Measurements from ENCODE around the gene NADSYN1.
"Not testable (repeated sequence)": the region's sequence is repeated elsewhere in the genome, so short reads cannot be mapped to it uniquely, and the experiment has no call there.

NADSYN1 gene

GRCh38 chr11:71518506-71519471 is 65.8 kb downstream of the NADSYN1 start:
- no peak for TF ChIP-seq CTCF (IDR thresholded peaks at IDR 0.05; ENCODE audit: insufficient read depth, low read length, poor library complexity, severe bottlenecking)
- H3K4me3 ChIP-seq (replicated peaks; ENCODE audit: low read depth, low read length): no peak overlapping the region
- no peaks in the 10 kb centered on the region for H3K36me3 ChIP-seq (ENCODE audit: control insufficient read depth, insufficient read depth, low read length)
- H3K27me3 ChIP-seq (replicated peaks; ENCODE audit: control insufficient read depth, insufficient read depth, low read length): no peaks in the 10 kb centered on the region
- no peak for DNase-seq (ENCODE audit: extremely low read depth, insufficient read length)

GRCh38 chr11:71519546-71519945 is 66.5 kb downstream of the NADSYN1 start:
- no peak overlapping the region for H3K4me3 ChIP-seq (replicated peaks; ENCODE audit: low read depth, low read length)
- no peak for TF ChIP-seq CTCF (IDR thresholded peaks at IDR 0.05; ENCODE audit: insufficient read depth, low read length, poor library complexity, severe bottlenecking)
- no peaks in the 10 kb centered on the region for H3K27me3 ChIP-seq (replicated peaks; ENCODE audit: control insufficient read depth, insufficient read depth, low read length)
- no peak for DNase-seq (ENCODE audit: extremely low read depth, insufficient read length)
- no peaks in the 10 kb centered on the region for H3K36me3 ChIP-seq (ENCODE audit: control insufficient read depth, insufficient read depth, low read length)

- TF ChIP-seq CTCF (IDR thresholded peaks at IDR 0.05; ENCODE audit: insufficient read depth, low read length, poor library complexity, severe bottlenecking): no peak
- Histone ChIP-seq H3K36me3 (ENCODE audit: control insufficient read depth, insufficient read depth, low read length) (no peaks in the 10 kb centered on the region), H3K27me3 (replicated peaks; ENCODE audit: control insufficient read depth, insufficient read depth, low read length) (no peaks in the 10 kb centered on the region), H3K4me3 (replicated peaks; ENCODE audit: low read depth, low read length) (no peak overlapping the region)
- DNase-seq (ENCODE audit: extremely low read depth, insufficient read length): no peak
Measured at GRCh38 chr11:71525188-71525937, 72.4 kb downstream of the NADSYN1 start.

GRCh38 chr11:71525938-71526495 is 73.0 kb downstream of the NADSYN1 start:
- TF ChIP-seq CTCF (IDR thresholded peaks at IDR 0.05; ENCODE audit: insufficient read depth, low read length, poor library complexity, severe bottlenecking): no peak
- no peak for DNase-seq (ENCODE audit: extremely low read depth, insufficient read length)
- Histone ChIP-seq H3K4me3 (replicated peaks; ENCODE audit: low read depth, low read length) (no peak overlapping the region), H3K27me3 (replicated peaks; ENCODE audit: control insufficient read depth, insufficient read depth, low read length) (no peaks in the 10 kb centered on the region), H3K36me3 (ENCODE audit: control insufficient read depth, insufficient read depth, low read length) (no peaks in the 10 kb centered on the region)

- not testable (repeated sequence) for H3K36me3 ChIP-seq (ENCODE audit: control insufficient read depth, insufficient read depth, low read length); H3K4me3 ChIP-seq (replicated peaks; ENCODE audit: low read depth, low read length); DNase-seq (ENCODE audit: extremely low read depth, insufficient read length); H3K27me3 ChIP-seq (replicated peaks; ENCODE audit: control insufficient read depth, insufficient read depth, low read length)
Measured at GRCh38 chr11:71526796-71527575, 74.0 kb downstream of the NADSYN1 start, which contains the start of gene KRTAP5-7. KRTAP5-7 (plus strand) TSS chr11:71527267; CDS start chr11:71527301, 34 bp downstream.

Data from GM06990 (cell line).